HepG2 (cell line): ENCODE data around the gene RERE. TPM values are rescaled to one million over a fixed set of nuclear protein-coding genes. Genes with fewer than 3 reads are reported as not detected.

ENCODE experiments used
- BCL6 ChIP-seq: IDR thresholded peaks from 2 replicates; pipeline ENCODE4 v1.6.1; 2016; ENCODE audit warnings: missing genetic modification reagents, missing compliant biosample characterization
- CEBPB ChIP-seq: IDR thresholded peaks from 2 replicates; pipeline ENCODE4 v1.6.1; 2011; ENCODE audit warnings: low read depth, low read length, improper control_type of control experiment, borderline replicate concordance
- ELF1 ChIP-seq: sonication (generic); formaldehyde crosslinking; IDR thresholded peaks from 2 replicates; pipeline ENCODE4 v1.4.0; 2020; ENCODE audit warnings: missing genetic modification reagents
- FOSL2 ChIP-seq: sonication (generic); formaldehyde crosslinking; IDR thresholded peaks from 2 replicates; pipeline ENCODE4 v1.4.0; 2020; ENCODE audit warnings: missing genetic modification reagents
- HDAC1 ChIP-seq: sonication (generic); formaldehyde crosslinking; IDR thresholded peaks from 2 replicates; pipeline ENCODE4 v1.5.1; 2020; ENCODE audit warnings: mild to moderate bottlenecking, missing genetic modification reagents
- HMG20A ChIP-seq: IDR thresholded peaks from 2 replicates; pipeline ENCODE4 v1.6.1; 2016; ENCODE audit warnings: borderline replicate concordance
- HNF1A ChIP-seq, 2 experiments: sonication (generic) in 1 of 2; formaldehyde crosslinking in 1 of 2; IDR thresholded peaks; 2 replicates each; pipeline versions ENCODE4 v1.4.0 to v1.6.1; 2016 to 2020; ENCODE audit warnings: borderline replicate concordance in 1 of 2, low read depth in 1 of 2, mild to moderate bottlenecking in 1 of 2, missing genetic modification reagents in 1 of 2
- IRF1 ChIP-seq: sonication (generic); formaldehyde crosslinking; IDR thresholded peaks from 2 replicates; pipeline ENCODE4 v1.4.0; 2020; ENCODE audit warnings: low read depth, mild to moderate bottlenecking, missing genetic modification reagents
- JUN ChIP-seq: sonication (generic); formaldehyde crosslinking; IDR thresholded peaks from 2 replicates; pipeline ENCODE4 v1.4.0; 2020; ENCODE audit warnings: mild to moderate bottlenecking, missing genetic modification reagents
- MTF1 ChIP-seq: sonication (generic); formaldehyde crosslinking; IDR thresholded peaks from 2 replicates; pipeline ENCODE4 v1.5.0; 2020; ENCODE audit warnings: missing genetic modification reagents
- PHF5A ChIP-seq: IDR thresholded peaks from one replicate; pipeline ENCODE4 v1.6.1; 2018; ENCODE audit warnings: low read depth, missing genetic modification reagents; ENCODE audit not compliant: unreplicated experiment
- SOX5 ChIP-seq: IDR thresholded peaks from 2 replicates; pipeline ENCODE4 v1.6.1; 2016; ENCODE audit warnings: borderline replicate concordance
- TEAD3 ChIP-seq: optimal IDR thresholded peaks from 2 replicates; pipeline ENCODE3; 2016; ENCODE audit warnings: borderline replicate concordance
- ZFP1 ChIP-seq: IDR thresholded peaks from 2 replicates; pipeline ENCODE4 v1.6.1; 2016
- ZNF124 ChIP-seq: sonication (generic); formaldehyde crosslinking; IDR thresholded peaks from 2 replicates; pipeline ENCODE4 v1.4.0; 2020; ENCODE audit warnings: missing genetic modification reagents
- ZNF335 ChIP-seq: sonication (generic); formaldehyde crosslinking; IDR thresholded peaks from 2 replicates; pipeline ENCODE4 v1.4.0; 2020; ENCODE audit warnings: missing genetic modification reagents
- ZNF362 ChIP-seq: sonication (generic); formaldehyde crosslinking; IDR thresholded peaks from 2 replicates; pipeline ENCODE4 v1.4.0; 2020; ENCODE audit warnings: missing genetic modification reagents, mild to moderate bottlenecking, borderline replicate concordance
- polyA plus RNA-seq, 8 experiments: library from polyadenylated mRNA; depleted of rRNA in 3 of 8; stranded (reverse) in 7 of 8; unstranded in 1 of 8; fragments of >200 nt; fragmentation: Illumina TruSeq in 4 of 8; extraction: Trizol in 4 of 8; gene quantifications; 2 replicates each; pipeline versions ENCODE4 v1.2.1 to v1.2.3, GENCODE V29; 2011 to 2016; ENCODE audit warnings: low read depth in 4 of 8, missing spikeins in 1 of 8, mixed read lengths in 1 of 8; ENCODE audit not compliant: insufficient read depth in 1 of 8
- total RNA-seq, 5 experiments: library from RNA; depleted of rRNA; stranded (reverse); fragments of >200 nt; fragmentation: Illumina TruSeq; extraction: Trizol; gene quantifications; 2 replicates each; pipeline ENCODE4 v1.2.3, GENCODE V29; 2016; ENCODE audit warnings: low read depth in 1 of 5

RERE gene
- total and polyA plus RNA-seq, 2 of the 13 experiments (the other 11 are each of a cell fraction or from before 2014, with no cell fraction given) = 18.3 to 21.9 TPM

GRCh38 chr1:8712413-8713231 is 104.8 kb downstream of the RERE start (continued):
- peak; percentile 15; the same call in 1 of the 2 replicates for TF ChIP-seq HDAC1 (CRISPR knock-in tag)
- peak; percentile 74 for TF ChIP-seq BCL6 (CRISPR knock-in tag)
- peak; percentile 37; the same call in 1 of the 2 replicates for TF ChIP-seq HMG20A (CRISPR knock-in tag)
- TF ChIP-seq MTF1 (CRISPR knock-in tag) = no peak
- TF ChIP-seq SOX5 = peak; percentile 75
- peak; percentile 37 for TF ChIP-seq PHF5A (CRISPR knock-in tag)
- peak; percentile 43; the same call in 1 of the 2 replicates for TF ChIP-seq ZNF124 (CRISPR knock-in tag)
- TF ChIP-seq CEBPB = peak; percentile 46; the same call in 1 of the 2 replicates
- TF ChIP-seq TEAD3 = peak; percentile 3
- peak; percentile 44; the same call in 1 of the 2 replicates for TF ChIP-seq ZNF362 (CRISPR knock-in tag)
- TF ChIP-seq JUN (CRISPR knock-in tag) = no peak
- TF ChIP-seq HNF1A (IDR thresholded peaks at IDR 0.05; ENCODE audit: low read depth) = no peak
- TF ChIP-seq HNF1A (CRISPR knock-in tag; IDR thresholded peaks at IDR 0.05; ENCODE audit: borderline replicate concordance) = peak; percentile 15; the same call in 1 of the 2 replicates
- TF ChIP-seq FOSL2 (CRISPR knock-in tag) = peak; percentile 13; the same call in 1 of the 2 replicates
- TF ChIP-seq ZFP1 (CRISPR knock-in tag) = no peak
- TF ChIP-seq ELF1 (CRISPR knock-in tag) = peak; percentile 52
- no peak for TF ChIP-seq IRF1 (CRISPR knock-in tag)
- 0 out of 2 replicates have a peak, but pooled peaks have one; percentile 4 for TF ChIP-seq ZNF335 (CRISPR knock-in tag)
